ENCODE data around the gene NPAS1. TPM values are rescaled to one million over a fixed set of nuclear protein-coding genes. Genes with fewer than 3 reads are reported as not detected.
"Not testable (repeated sequence)": the region's sequence is repeated elsewhere in the genome, so short reads cannot be mapped to it uniquely, and the experiment has no call there.

Gene NPAS1
- total RNA-seq, 1 experiment from 2014 or later: 4.6 TPM

DNA sequence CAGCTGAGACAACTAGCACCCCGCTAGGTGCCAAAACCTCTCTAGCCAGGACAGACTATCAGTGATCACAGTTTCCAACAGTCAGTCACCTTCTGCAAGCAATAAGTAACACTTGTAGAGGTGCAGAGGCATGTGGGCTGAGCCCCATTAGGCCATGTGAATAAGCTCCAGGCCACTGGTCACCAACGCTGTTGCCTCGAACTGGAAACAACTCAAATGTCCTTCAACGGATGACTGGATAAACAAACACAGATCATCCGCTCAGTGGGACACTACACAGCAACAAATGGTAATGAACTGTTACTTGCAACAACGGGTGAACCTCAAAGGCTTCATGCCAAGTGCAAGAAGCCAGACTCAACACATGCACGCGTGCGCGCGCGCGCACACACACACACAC lies 56.3 kb downstream of the NPAS1 start:
- Histone ChIP-seq H3K9ac (ENCODE audit: low read length) (no peak overlapping the region), H3K4me1 (ENCODE audit: control insufficient read depth in 1 of 2, insufficient read depth in 2 of 2, low read length in 2 of 2) (peaks cover 0 to 13% of the 10 kb centered on the region in 2 experiments; a peak in 3 of 4 replicates), H3K9me3 (ENCODE audit: control insufficient read depth in 1 of 2, insufficient read depth in 1 of 2, low read depth in 1 of 2, low read length in 2 of 2) (no peaks in the 10 kb centered on the region), H3K79me2 (ENCODE audit: insufficient read depth, low read length) (peaks cover 6% of the 10 kb centered on the region; the same call in 1 of the 2 replicates), H3K9me2 (ENCODE audit: insufficient read depth) (no peaks in the 10 kb centered on the region), H3K27me3 (ENCODE audit: insufficient read depth, low read length) (no peaks in the 10 kb centered on the region), H3K4me3 (replicated peaks in 1 of 2; ENCODE audit: low read depth in 1 of 2, low read length in 2 of 2) (no peak overlapping the region), H4K20me1 (ENCODE audit: insufficient read depth) (no peaks in the 10 kb centered on the region), H2AFZ (ENCODE audit: low read depth, low read length, poor library complexity, severe bottlenecking) (no peak overlapping the region), H3K27ac (ENCODE audit: low read depth, low read length) (no peak overlapping the region), H3K36me3 (ENCODE audit: control insufficient read depth in 1 of 2, insufficient read depth in 2 of 2, low read length in 2 of 2) (peaks cover 21 to 37% of the 10 kb centered on the region in 2 experiments; a peak in 3 of 4 replicates), H3K4me2 (ENCODE audit: low read length) (no peak overlapping the region)
- CTCF ChIA-PET: interaction anchor here (1.9 kb wide), 1 partner anchor 50 kb away, joined by 7 read pairs; no protein-coding TSS in a partner anchor
- ATAC-seq (no peak), DNase-seq (ENCODE audit: low read depth, low spot score) (no peak)
- POLR2A ChIA-PET: no interaction called here
- no TSS peak for BruUV-seq (replicated peaks)
- intact Hi-C loops (cut with micrococcal nuclease): no loop called here
- TF ChIP-seq EZH2phosphoT487 (IDR thresholded peaks at IDR 0.05; ENCODE audit: borderline replicate concordance) (no peak), ZNF274 (IDR thresholded peaks at IDR 0.05; ENCODE audit: low read depth, low read length) (no peak), SRF (IDR thresholded peaks at IDR 0.05; ENCODE audit: low read depth) (no peak), RAD21 (IDR thresholded peaks at IDR 0.05; ENCODE audit: low read depth) (no peak), ELF1 (IDR thresholded peaks at IDR 0.05; ENCODE audit: borderline replicate concordance, low read depth) (no peak), ZFX (IDR thresholded peaks at IDR 0.05) (no peak), YY1 (IDR thresholded peaks at IDR 0.05; ENCODE audit: extremely low read depth, insufficient replicate concordance, low read depth, low read length) (no peak), EZH2 (IDR thresholded peaks at IDR 0.05) (no peak), EGR1 (IDR thresholded peaks at IDR 0.05; ENCODE audit: low read depth) (no peak), CBX3 (IDR thresholded peaks at IDR 0.05; ENCODE audit: low read depth) (no peak), CEBPB (IDR thresholded peaks at IDR 0.05; ENCODE audit: low read depth) (no peak)
- TF ChIP-seq, protein P1, sequence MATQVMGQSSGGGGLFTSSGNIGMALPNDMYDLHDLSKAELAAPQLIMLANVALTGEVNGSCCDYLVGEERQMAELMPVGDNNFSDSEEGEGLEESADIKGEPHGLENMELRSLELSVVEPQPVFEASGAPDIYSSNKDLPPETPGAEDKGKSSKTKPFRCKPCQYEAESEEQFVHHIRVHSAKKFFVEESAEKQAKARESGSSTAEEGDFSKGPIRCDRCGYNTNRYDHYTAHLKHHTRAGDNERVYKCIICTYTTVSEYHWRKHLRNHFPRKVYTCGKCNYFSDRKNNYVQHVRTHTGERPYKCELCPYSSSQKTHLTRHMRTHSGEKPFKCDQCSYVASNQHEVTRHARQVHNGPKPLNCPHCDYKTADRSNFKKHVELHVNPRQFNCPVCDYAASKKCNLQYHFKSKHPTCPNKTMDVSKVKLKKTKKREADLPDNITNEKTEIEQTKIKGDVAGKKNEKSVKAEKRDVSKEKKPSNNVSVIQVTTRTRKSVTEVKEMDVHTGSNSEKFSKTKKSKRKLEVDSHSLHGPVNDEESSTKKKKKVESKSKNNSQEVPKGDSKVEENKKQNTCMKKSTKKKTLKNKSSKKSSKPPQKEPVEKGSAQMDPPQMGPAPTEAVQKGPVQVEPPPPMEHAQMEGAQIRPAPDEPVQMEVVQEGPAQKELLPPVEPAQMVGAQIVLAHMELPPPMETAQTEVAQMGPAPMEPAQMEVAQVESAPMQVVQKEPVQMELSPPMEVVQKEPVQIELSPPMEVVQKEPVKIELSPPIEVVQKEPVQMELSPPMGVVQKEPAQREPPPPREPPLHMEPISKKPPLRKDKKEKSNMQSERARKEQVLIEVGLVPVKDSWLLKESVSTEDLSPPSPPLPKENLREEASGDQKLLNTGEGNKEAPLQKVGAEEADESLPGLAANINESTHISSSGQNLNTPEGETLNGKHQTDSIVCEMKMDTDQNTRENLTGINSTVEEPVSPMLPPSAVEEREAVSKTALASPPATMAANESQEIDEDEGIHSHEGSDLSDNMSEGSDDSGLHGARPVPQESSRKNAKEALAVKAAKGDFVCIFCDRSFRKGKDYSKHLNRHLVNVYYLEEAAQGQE (IDR thresholded peaks at IDR 0.05; ENCODE audit: low read depth): no peak
- TF ChIP-seq, protein P2, sequence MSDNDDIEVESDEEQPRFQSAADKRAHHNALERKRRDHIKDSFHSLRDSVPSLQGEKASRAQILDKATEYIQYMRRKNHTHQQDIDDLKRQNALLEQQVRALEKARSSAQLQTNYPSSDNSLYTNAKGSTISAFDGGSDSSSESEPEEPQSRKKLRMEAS (IDR thresholded peaks at IDR 0.05): no peak
- TF ChIP-seq, protein P3, sequence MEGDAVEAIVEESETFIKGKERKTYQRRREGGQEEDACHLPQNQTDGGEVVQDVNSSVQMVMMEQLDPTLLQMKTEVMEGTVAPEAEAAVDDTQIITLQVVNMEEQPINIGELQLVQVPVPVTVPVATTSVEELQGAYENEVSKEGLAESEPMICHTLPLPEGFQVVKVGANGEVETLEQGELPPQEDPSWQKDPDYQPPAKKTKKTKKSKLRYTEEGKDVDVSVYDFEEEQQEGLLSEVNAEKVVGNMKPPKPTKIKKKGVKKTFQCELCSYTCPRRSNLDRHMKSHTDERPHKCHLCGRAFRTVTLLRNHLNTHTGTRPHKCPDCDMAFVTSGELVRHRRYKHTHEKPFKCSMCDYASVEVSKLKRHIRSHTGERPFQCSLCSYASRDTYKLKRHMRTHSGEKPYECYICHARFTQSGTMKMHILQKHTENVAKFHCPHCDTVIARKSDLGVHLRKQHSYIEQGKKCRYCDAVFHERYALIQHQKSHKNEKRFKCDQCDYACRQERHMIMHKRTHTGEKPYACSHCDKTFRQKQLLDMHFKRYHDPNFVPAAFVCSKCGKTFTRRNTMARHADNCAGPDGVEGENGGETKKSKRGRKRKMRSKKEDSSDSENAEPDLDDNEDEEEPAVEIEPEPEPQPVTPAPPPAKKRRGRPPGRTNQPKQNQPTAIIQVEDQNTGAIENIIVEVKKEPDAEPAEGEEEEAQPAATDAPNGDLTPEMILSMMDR (IDR thresholded peaks at IDR 0.05 in 2 of 3, conservative IDR thresholded peaks at IDR 0.05 in 1 of 3; ENCODE audit: borderline replicate concordance in 1 of 3, insufficient read depth in 1 of 3, low read depth in 2 of 3, low read length in 2 of 3): no peak
- RAD21 ChIA-PET (ENCODE audit: low non-redundant PET in 1 of 2, low total read pairs in 2 of 2, uncharacterized antibody in 2 of 2, unreplicated experiment in 2 of 2): interaction anchor here in 1 of 2 experiments (0.5 kb wide), 1 partner anchor 332 kb away, joined by 3 read pairs; no protein-coding TSS in a partner anchor

- H3K9ac ChIP-seq (ENCODE audit: low read length); intact Hi-C loops (cut with micrococcal nuclease); H3K79me2 ChIP-seq (ENCODE audit: insufficient read depth, low read length); H3K27me3 ChIP-seq (ENCODE audit: insufficient read depth, low read length); H3K4me3 ChIP-seq (replicated peaks in 1 of 2; ENCODE audit: low read depth in 1 of 2, low read length in 2 of 2); H3K9me2 ChIP-seq (ENCODE audit: insufficient read depth); H3K27ac ChIP-seq (ENCODE audit: low read depth, low read length); BruUV-seq (replicated peaks); CTCF ChIA-PET; H3K9me3 ChIP-seq (ENCODE audit: control insufficient read depth in 1 of 2, insufficient read depth in 1 of 2, low read depth in 1 of 2, low read length in 2 of 2); DNase-seq (ENCODE audit: low read depth, low spot score); ATAC-seq; H4K20me1 ChIP-seq (ENCODE audit: insufficient read depth); H3K4me2 ChIP-seq (ENCODE audit: low read length); H2AFZ ChIP-seq (ENCODE audit: low read depth, low read length, poor library complexity, severe bottlenecking): not testable (repeated sequence)
- peaks cover 0 to 18% of the 10 kb centered on the region in 2 experiments; a peak in 3 of 4 replicates for H3K4me1 ChIP-seq (ENCODE audit: control insufficient read depth in 1 of 2, insufficient read depth in 2 of 2, low read length in 2 of 2)
- ChIA-PET RAD21 (ENCODE audit: low non-redundant PET in 1 of 2, low total read pairs in 2 of 2, uncharacterized antibody in 2 of 2, unreplicated experiment in 2 of 2) (interaction anchor here in 1 of 2 experiments (2.0 kb wide), 1 partner anchor 47 kb away, joined by 11 read pairs; no protein-coding TSS in a partner anchor), POLR2A (interaction anchor here (3.7 kb wide), 1 partner anchor 35 kb away, joined by 13 read pairs; the partner anchor contains the start of gene ZC3H4)
- peaks cover 24 to 46% of the 10 kb centered on the region in 2 experiments for H3K36me3 ChIP-seq (ENCODE audit: control insufficient read depth in 1 of 2, insufficient read depth in 2 of 2, low read length in 2 of 2)
Observed at GRCh38 chr19:47078351-47078750, 58.7 kb downstream of the NPAS1 start.
